ENCODE measurements around the gene NOP56. TPM values are rescaled to one million over a fixed set of nuclear protein-coding genes. Genes with fewer than 3 reads are reported as not detected.

NOP56 gene
- total and polyA plus RNA-seq, 2 donors (not counting 1 experiment from before 2014, with no cell fraction given), result 212 to 247 TPM

DNA sequence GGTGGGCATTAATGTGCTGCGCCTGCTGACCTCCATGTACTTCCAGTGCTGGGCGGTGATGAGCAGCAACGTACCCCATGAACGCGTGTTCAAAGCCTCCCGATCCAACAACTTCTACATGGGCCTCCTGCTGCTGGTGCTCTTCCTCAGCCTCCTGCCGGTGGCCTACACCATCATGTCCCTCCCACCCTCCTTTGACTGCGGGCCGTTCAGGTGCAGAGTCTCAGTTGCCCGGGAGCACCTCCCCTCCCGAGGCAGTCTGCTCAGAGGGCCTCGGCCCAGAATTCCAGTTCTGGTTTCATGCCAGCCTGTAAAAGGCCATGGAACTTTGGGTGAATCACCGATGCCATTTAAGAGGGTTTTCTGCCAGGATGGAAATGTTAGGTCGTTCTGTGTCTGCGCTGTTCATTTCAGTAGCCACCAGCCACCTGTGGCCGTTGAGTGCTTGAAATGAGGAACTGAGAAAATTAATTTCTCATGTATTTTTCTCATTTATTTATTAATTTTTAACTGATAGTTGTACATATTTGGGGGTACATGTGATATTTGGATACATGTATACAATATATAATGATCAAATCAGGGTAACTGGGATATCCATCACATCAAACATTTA, 35.2 kb upstream of the NOP56 start:
- no peaks in the 10 kb centered on the region for H3K79me2 ChIP-seq (ENCODE audit: control insufficient read depth, insufficient read depth, low read length)
- Mint-ChIP-seq H3K27me3 (peaks cover 43% of the 10 kb centered on the region), H3K9me3 (ENCODE audit: insufficient read depth) (no peaks in the 10 kb centered on the region), H3K27ac (no peak overlapping the region), H3K4me1 (peaks cover 15% of the 10 kb centered on the region), H3K4me3 (no peak overlapping the region)
- no peak overlapping the region for H3K4me3 ChIP-seq (ENCODE audit: control extremely low read depth in 1 of 5, extremely low read depth in 1 of 5, insufficient read depth in 1 of 5, low read depth in 2 of 5, low read length in 4 of 5)
- no peaks in the 10 kb centered on the region for H3K36me3 ChIP-seq (replicated peaks in 1 of 2; ENCODE audit: control extremely low read depth in 1 of 2, control insufficient read depth in 1 of 2, extremely low read depth in 1 of 2, insufficient read depth in 2 of 2, low read length in 1 of 2)
- ChIA-PET CTCF (no interaction called here), POLR2A (no interaction called here)
- H3K9me3 ChIP-seq (ENCODE audit: control extremely low read depth in 1 of 3, control insufficient read depth in 2 of 3, insufficient read depth in 1 of 3, low read length in 2 of 3), result peaks cover 0 to 8% (median 1%) of the 10 kb centered on the region in 3 donors
- ATAC-seq (ENCODE audit: low read depth) (no peak), DNase-seq (peak; percentile 9)
- no peaks in the 10 kb centered on the region for H4K20me1 ChIP-seq (ENCODE audit: control insufficient read depth, insufficient read depth, low read length, poor library complexity, severe bottlenecking)
- TF ChIP-seq, protein P1, sequence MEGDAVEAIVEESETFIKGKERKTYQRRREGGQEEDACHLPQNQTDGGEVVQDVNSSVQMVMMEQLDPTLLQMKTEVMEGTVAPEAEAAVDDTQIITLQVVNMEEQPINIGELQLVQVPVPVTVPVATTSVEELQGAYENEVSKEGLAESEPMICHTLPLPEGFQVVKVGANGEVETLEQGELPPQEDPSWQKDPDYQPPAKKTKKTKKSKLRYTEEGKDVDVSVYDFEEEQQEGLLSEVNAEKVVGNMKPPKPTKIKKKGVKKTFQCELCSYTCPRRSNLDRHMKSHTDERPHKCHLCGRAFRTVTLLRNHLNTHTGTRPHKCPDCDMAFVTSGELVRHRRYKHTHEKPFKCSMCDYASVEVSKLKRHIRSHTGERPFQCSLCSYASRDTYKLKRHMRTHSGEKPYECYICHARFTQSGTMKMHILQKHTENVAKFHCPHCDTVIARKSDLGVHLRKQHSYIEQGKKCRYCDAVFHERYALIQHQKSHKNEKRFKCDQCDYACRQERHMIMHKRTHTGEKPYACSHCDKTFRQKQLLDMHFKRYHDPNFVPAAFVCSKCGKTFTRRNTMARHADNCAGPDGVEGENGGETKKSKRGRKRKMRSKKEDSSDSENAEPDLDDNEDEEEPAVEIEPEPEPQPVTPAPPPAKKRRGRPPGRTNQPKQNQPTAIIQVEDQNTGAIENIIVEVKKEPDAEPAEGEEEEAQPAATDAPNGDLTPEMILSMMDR (IDR thresholded peaks at IDR 0.05), result no peak
- no peak for TF ChIP-seq EZH2 (IDR thresholded peaks at IDR 0.05; ENCODE audit: borderline replicate concordance, insufficient read depth, low read depth, low read length, poor library complexity, severe bottlenecking)
- no peak overlapping the region for H3K9ac ChIP-seq (ENCODE audit: low read length)
- H3K4me1 ChIP-seq (ENCODE audit: control insufficient read depth in 2 of 2, insufficient read depth in 2 of 2, low read length in 2 of 2), result peaks cover 5 to 9% of the 10 kb centered on the region in 2 donors
- H2AFZ ChIP-seq (ENCODE audit: insufficient read depth, low read depth, low read length, poor library complexity, severe bottlenecking), result no peak overlapping the region
- H3K27me3 ChIP-seq (replicated peaks in 1 of 4; ENCODE audit: control extremely low read depth in 1 of 4, control insufficient read depth in 3 of 4, insufficient read depth in 4 of 4, low read length in 3 of 4), result peaks cover 0 to 26% (median 3%) of the 10 kb centered on the region in 4 experiments
- WGBS (ENCODE audit: insufficient coverage), result 73% methylated on average over 11 of the region's 16 CpGs
- H3K4me2 ChIP-seq (replicated peaks; ENCODE audit: low read depth, low read length, poor library complexity, severe bottlenecking), result no peak overlapping the region
- no peak overlapping the region for H3K27ac ChIP-seq (ENCODE audit: low read length in 2 of 2)
- intact Hi-C loops (cut with micrococcal nuclease), result no loop called here

DNA sequence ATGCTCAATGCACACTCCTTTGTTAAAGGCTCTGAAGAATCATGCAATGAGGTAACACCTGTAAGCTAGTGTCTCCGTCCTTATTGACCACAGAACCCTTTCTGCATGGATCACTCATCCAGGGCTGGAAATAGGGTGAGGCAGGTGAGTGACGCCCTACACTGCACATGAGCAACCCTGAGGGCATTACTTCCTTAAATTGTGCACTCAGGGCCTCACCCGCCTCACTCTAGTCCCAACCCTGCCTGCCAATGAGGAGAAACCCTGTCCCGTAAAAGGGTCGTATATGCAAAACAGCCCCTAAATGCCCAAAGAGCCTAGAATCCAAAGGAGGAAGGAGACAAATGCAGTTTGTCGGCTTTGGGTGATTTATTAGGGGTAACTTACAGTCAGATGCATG, 33.6 kb upstream of the NOP56 start:
- POLR2A ChIA-PET, result no interaction called here
- no peak overlapping the region for H3K4me3 Mint-ChIP-seq

More for the DNA sequence above, 33.6 kb upstream of the NOP56 start:
- H3K36me3 ChIP-seq (replicated peaks in 1 of 2; ENCODE audit: control extremely low read depth in 1 of 2, control insufficient read depth in 1 of 2, extremely low read depth in 1 of 2, insufficient read depth in 2 of 2, low read length in 1 of 2), result no peaks in the 10 kb centered on the region
- Mint-ChIP-seq H3K4me1 (peaks cover 15% of the 10 kb centered on the region), H3K9me3 (ENCODE audit: insufficient read depth) (no peaks in the 10 kb centered on the region), H3K27ac (no peak overlapping the region), H3K27me3 (peaks cover 41% of the 10 kb centered on the region)
- no peaks in the 10 kb centered on the region for H4K20me1 ChIP-seq (ENCODE audit: control insufficient read depth, insufficient read depth, low read length, poor library complexity, severe bottlenecking)
- ATAC-seq (ENCODE audit: low read depth) (no peak), DNase-seq (no peak)
- no peaks in the 10 kb centered on the region for H3K79me2 ChIP-seq (ENCODE audit: control insufficient read depth, insufficient read depth, low read length)
- H3K4me2 ChIP-seq (replicated peaks; ENCODE audit: low read depth, low read length, poor library complexity, severe bottlenecking), result no peak overlapping the region
- CTCF ChIA-PET, result no interaction called here
- no peak overlapping the region for H2AFZ ChIP-seq (ENCODE audit: insufficient read depth, low read depth, low read length, poor library complexity, severe bottlenecking)
- H3K4me1 ChIP-seq (ENCODE audit: control insufficient read depth in 2 of 2, insufficient read depth in 2 of 2, low read length in 2 of 2), result peaks cover 5 to 9% of the 10 kb centered on the region in 2 donors
- H3K4me3 ChIP-seq (ENCODE audit: control extremely low read depth in 1 of 5, extremely low read depth in 1 of 5, insufficient read depth in 1 of 5, low read depth in 2 of 5, low read length in 4 of 5), result no peak overlapping the region
- WGBS (ENCODE audit: insufficient coverage), result no CpG with 5 or more reads among the region's 6 CpGs
- no peak overlapping the region for H3K27ac ChIP-seq (ENCODE audit: low read length in 2 of 2)
- TF ChIP-seq EZH2 (IDR thresholded peaks at IDR 0.05; ENCODE audit: borderline replicate concordance, insufficient read depth, low read depth, low read length, poor library complexity, severe bottlenecking), result no peak
- TF ChIP-seq, protein P1 (IDR thresholded peaks at IDR 0.05), result no peak
- intact Hi-C loops (cut with micrococcal nuclease), result no loop called here
- H3K9me3 ChIP-seq (ENCODE audit: control extremely low read depth in 1 of 3, control insufficient read depth in 2 of 3, insufficient read depth in 1 of 3, low read length in 2 of 3), result peaks cover 0 to 8% (median 1%) of the 10 kb centered on the region in 3 donors
- H3K9ac ChIP-seq (ENCODE audit: low read length), result no peak overlapping the region
- H3K27me3 ChIP-seq (replicated peaks in 1 of 4; ENCODE audit: control extremely low read depth in 1 of 4, control insufficient read depth in 3 of 4, insufficient read depth in 4 of 4, low read length in 3 of 4), result peaks cover 0 to 24% (median 1%) of the 10 kb centered on the region in 4 experiments

Measured in B cell (primary cell).